ENCODE measurements around the gene TUG1. TPM values are rescaled to one million over a fixed set of nuclear protein-coding genes. Genes with fewer than 3 reads are reported as not detected.

Gene TUG1
- total and polyA plus RNA-seq, 9 of the 15 experiments (the other 6 are each of a cell fraction or from before 2014, with no cell fraction given): 24.7 to 132 (median 58.9) TPM

GRCh38 chr22:30968924-30969531, at the start of gene TUG1 (continued):
- TF ChIP-seq, protein P1, sequence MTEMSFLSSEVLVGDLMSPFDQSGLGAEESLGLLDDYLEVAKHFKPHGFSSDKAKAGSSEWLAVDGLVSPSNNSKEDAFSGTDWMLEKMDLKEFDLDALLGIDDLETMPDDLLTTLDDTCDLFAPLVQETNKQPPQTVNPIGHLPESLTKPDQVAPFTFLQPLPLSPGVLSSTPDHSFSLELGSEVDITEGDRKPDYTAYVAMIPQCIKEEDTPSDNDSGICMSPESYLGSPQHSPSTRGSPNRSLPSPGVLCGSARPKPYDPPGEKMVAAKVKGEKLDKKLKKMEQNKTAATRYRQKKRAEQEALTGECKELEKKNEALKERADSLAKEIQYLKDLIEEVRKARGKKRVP (CRISPR knock-in tag; IDR thresholded peaks at IDR 0.05): no peak
- TF ChIP-seq USF1 (CRISPR knock-in tag; IDR thresholded peaks at IDR 0.05) (peak; percentile 99), GTF2A2 (tag; IDR thresholded peaks at IDR 0.05) (no peak), AFF4 (CRISPR knock-in tag; IDR thresholded peaks at IDR 0.05) (no peak), CEBPG (CRISPR knock-in tag; IDR thresholded peaks at IDR 0.05) (no peak), CEBPG (tag; conservative IDR thresholded peaks at IDR 0.05 in 1 of 2, IDR thresholded peaks at IDR 0.05 in 1 of 2) (no peak), C11orf30 (IDR thresholded peaks at IDR 0.05; ENCODE audit: low read depth) (peak; percentile 34), BRCA1 (IDR thresholded peaks at IDR 0.05) (no peak), BRCA1 (CRISPR knock-in tag; IDR thresholded peaks at IDR 0.05) (no peak), ETS2 (tag; IDR thresholded peaks at IDR 0.05; ENCODE audit: borderline replicate concordance, poor library complexity, severe bottlenecking) (no peak), ZKSCAN1 (IDR thresholded peaks at IDR 0.05; ENCODE audit: low read depth, low read length) (no peak), ZNF253 (CRISPR knock-in tag; conservative IDR thresholded peaks at IDR 0.05) (no peak), NFYB (IDR thresholded peaks at IDR 0.05; ENCODE audit: extremely low read depth, insufficient read length) (peak; percentile 46), L3MBTL2 (IDR thresholded peaks at IDR 0.05) (peak; percentile 20)
- TF ChIP-seq, protein P2, sequence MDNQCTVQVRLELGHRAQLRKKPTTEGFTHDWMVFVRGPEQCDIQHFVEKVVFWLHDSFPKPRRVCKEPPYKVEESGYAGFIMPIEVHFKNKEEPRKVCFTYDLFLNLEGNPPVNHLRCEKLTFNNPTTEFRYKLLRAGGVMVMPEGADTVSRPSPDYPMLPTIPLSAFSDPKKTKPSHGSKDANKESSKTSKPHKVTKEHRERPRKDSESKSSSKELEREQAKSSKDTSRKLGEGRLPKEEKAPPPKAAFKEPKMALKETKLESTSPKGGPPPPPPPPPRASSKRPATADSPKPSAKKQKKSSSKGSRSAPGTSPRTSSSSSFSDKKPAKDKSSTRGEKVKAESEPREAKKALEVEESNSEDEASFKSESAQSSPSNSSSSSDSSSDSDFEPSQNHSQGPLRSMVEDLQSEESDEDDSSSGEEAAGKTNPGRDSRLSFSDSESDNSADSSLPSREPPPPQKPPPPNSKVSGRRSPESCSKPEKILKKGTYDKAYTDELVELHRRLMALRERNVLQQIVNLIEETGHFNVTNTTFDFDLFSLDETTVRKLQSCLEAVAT (IDR thresholded peaks at IDR 0.05): peak in 1 of 2 experiments; percentile 100; a peak in 2 of 4 replicates
- TF ChIP-seq, protein P3, sequence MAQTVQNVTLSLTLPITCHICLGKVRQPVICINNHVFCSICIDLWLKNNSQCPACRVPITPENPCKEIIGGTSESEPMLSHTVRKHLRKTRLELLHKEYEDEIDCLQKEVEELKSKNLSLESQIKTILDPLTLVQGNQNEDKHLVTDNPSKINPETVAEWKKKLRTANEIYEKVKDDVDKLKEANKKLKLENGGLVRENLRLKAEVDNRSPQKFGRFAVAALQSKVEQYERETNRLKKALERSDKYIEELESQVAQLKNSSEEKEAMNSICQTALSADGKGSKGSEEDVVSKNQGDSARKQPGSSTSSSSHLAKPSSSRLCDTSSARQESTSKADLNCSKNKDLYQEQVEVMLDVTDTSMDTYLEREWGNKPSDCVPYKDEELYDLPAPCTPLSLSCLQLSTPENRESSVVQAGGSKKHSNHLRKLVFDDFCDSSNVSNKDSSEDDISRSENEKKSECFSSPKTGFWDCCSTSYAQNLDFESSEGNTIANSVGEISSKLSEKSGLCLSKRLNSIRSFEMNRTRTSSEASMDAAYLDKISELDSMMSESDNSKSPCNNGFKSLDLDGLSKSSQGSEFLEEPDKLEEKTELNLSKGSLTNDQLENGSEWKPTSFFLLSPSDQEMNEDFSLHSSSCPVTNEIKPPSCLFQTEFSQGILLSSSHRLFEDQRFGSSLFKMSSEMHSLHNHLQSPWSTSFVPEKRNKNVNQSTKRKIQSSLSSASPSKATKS (CRISPR knock-in tag; IDR thresholded peaks at IDR 0.05): no peak
- TF ChIP-seq, protein P4, sequence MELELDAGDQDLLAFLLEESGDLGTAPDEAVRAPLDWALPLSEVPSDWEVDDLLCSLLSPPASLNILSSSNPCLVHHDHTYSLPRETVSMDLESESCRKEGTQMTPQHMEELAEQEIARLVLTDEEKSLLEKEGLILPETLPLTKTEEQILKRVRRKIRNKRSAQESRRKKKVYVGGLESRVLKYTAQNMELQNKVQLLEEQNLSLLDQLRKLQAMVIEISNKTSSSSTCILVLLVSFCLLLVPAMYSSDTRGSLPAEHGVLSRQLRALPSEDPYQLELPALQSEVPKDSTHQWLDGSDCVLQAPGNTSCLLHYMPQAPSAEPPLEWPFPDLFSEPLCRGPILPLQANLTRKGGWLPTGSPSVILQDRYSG (tag; conservative IDR thresholded peaks at IDR 0.05; ENCODE audit: low read depth): no peak
